ENCODE data around the gene CASKIN1.
A peak's percentile ranks its signal among the peaks of the same experiment; 100 is the strongest.
"Not testable (repeated sequence)": the region's sequence is repeated elsewhere in the genome, so short reads cannot be mapped to it uniquely, and the experiment has no call there.

Gene CASKIN1

GRCh38 chr16:2154533-2155090, 41.8 kb downstream of the CASKIN1 start:
- DNase-seq, result no peak

- peak; percentile 31 to 32 for DNase-seq
Observed at GRCh38 chr16:2152695-2153506, 43.5 kb downstream of the CASKIN1 start.

GRCh38 chr16:2151188-2152091, 45.0 kb downstream of the CASKIN1 start:
- peak in 1 of 2 donors; percentile 16 for DNase-seq

GRCh38 chr16:2150418-2151187, 45.8 kb downstream of the CASKIN1 start:
- peak; percentile 21 to 26 for DNase-seq

GRCh38 chr16:2149630-2150417, 46.6 kb downstream of the CASKIN1 start:
- peak; percentile 13 to 35 for DNase-seq

- DNase-seq, result peak; percentile 21 to 31
Observed at GRCh38 chr16:2148714-2149629, 47.4 kb downstream of the CASKIN1 start.

- peak; percentile 35 to 46 for DNase-seq
Observed at GRCh38 chr16:2147981-2148671, 48.3 kb downstream of the CASKIN1 start, which contains the start of gene RAB26. TSS of gene RAB26 (plus strand) at chr16:2148625. CDS start at chr16:2148784, 159 bp downstream.

GRCh38 chr16:2147378-2147777, 49.0 kb downstream of the CASKIN1 start:
- DNase-seq, result no peak

GRCh38 chr16:2145843-2146242, 50.6 kb downstream of the CASKIN1 start:
- no peak for DNase-seq

GRCh38 chr16:2143878-2144485, 52.4 kb downstream of the CASKIN1 start:
- no peak for DNase-seq

- no peak for DNase-seq
Observed at GRCh38 chr16:2142942-2143877, 53.2 kb downstream of the CASKIN1 start.

GRCh38 chr16:2135770-2136490, 60.5 kb downstream of the CASKIN1 start, which contains the start of gene PKD1:
TSS of gene PKD1 (minus strand) at chr16:2135898. CDS start at chr16:2135689, 209 bp downstream.
- DNase-seq, result peak; percentile 99

- DNase-seq, result not testable (repeated sequence)
Observed at GRCh38 chr16:2135071-2135470, 61.3 kb downstream of the CASKIN1 start.

- DNase-seq, result not testable (repeated sequence)
Observed at GRCh38 chr16:2133797-2134196, 62.6 kb downstream of the CASKIN1 start.

- not testable (repeated sequence) for DNase-seq
Observed at GRCh38 chr16:2129890-2130447, 66.4 kb downstream of the CASKIN1 start.

GRCh38 chr16:2129251-2129650, 67.2 kb downstream of the CASKIN1 start:
- DNase-seq, result not testable (repeated sequence)
